ENCODE measurements around the gene RTL5. TPM values are rescaled to one million over a fixed set of nuclear protein-coding genes. Genes with fewer than 3 reads are reported as not detected.
"Not testable (repeated sequence)": the region's sequence is repeated elsewhere in the genome, so short reads cannot be mapped to it uniquely, and the experiment has no call there.

Gene RTL5
- under 1 TPM; 0.13 TPM for total RNA-seq

GRCh38 chrX:72131317-72132294, at the start of gene RTL5:
Gene RTL5, minus strand, starts transcription at chrX:72131915.
- no peak for DNase-seq
- Mint-ChIP-seq H3K4me3 (peak within 1 kb of the TSS; percentile 49), H3K36me3 (ENCODE audit: low read depth) (peaks cover 3% of the 10 kb centered on the region), H3K4me1 (peaks cover 8% of the 10 kb centered on the region), H3K27ac (no peak within 1 kb of the TSS), H3K27me3 (peaks cover 61% of the 10 kb centered on the region), H3K9me3 (no peaks in the 10 kb centered on the region)
- ChIA-PET CTCF (interaction anchor here (0.6 to 2.0 kb wide), 7 partner anchors 9 to 127 kb away, joined by 3 to 10 read pairs (median 3); partner anchors contain the start of gene PIN4), POLR2A (interaction anchor here (0.8 to 1.4 kb wide), 4 partner anchors 10 to 51 kb away, joined by 3 to 5 read pairs (median 4); partner anchors contain the start of gene PIN4)

- no peaks in the 10 kb centered on the region for H3K27me3 Mint-ChIP-seq
- no peak for DNase-seq
- H3K36me3 Mint-ChIP-seq (ENCODE audit: low read depth) = no peaks in the 10 kb centered on the region
- ChIA-PET POLR2A (interaction anchor here (1.1 to 2.2 kb wide), 9 partner anchors 9 to 188 kb away, joined by 3 to 17 read pairs (median 5); partner anchors contain the start of genes ERCC6L, RPS4X and RTL5), CTCF (interaction anchor here (1.0 to 2.6 kb wide), 4 partner anchors 75 to 163 kb away, joined by 3 to 9 read pairs (median 4); partner anchors contain the start of gene RPS4X)
- no peaks in the 10 kb centered on the region for H3K9me3 Mint-ChIP-seq
- no peak overlapping the region for H3K4me3 Mint-ChIP-seq
- peaks cover 15% of the 10 kb centered on the region for H3K4me1 Mint-ChIP-seq
- H3K27ac Mint-ChIP-seq = no peak overlapping the region
Observed at GRCh38 chrX:72180539-72180938, 48.8 kb upstream of the RTL5 start.

- DNase-seq = no peak
- no peaks in the 10 kb centered on the region for H3K9me3 Mint-ChIP-seq
- peaks cover 2% of the 10 kb centered on the region for H3K27me3 Mint-ChIP-seq
- ChIA-PET POLR2A (no interaction called here), CTCF (no interaction called here)
- H3K27ac Mint-ChIP-seq = no peak overlapping the region
- H3K4me3 Mint-ChIP-seq = no peak overlapping the region
- H3K4me1 Mint-ChIP-seq = peaks cover 11% of the 10 kb centered on the region
- H3K36me3 Mint-ChIP-seq (ENCODE audit: low read depth) = no peaks in the 10 kb centered on the region
Observed at GRCh38 chrX:72176981-72177380, 45.3 kb upstream of the RTL5 start.

- H3K27ac Mint-ChIP-seq; H3K9me3 Mint-ChIP-seq; CTCF ChIA-PET; H3K4me3 Mint-ChIP-seq; DNase-seq; POLR2A ChIA-PET; H3K27me3 Mint-ChIP-seq; H3K36me3 Mint-ChIP-seq (ENCODE audit: low read depth): not testable (repeated sequence)
- peaks cover 11% of the 10 kb centered on the region for H3K4me1 Mint-ChIP-seq
Observed at GRCh38 chrX:72176289-72176688, 44.6 kb upstream of the RTL5 start.

- H3K27ac Mint-ChIP-seq = peak overlapping the region; percentile 91
- peak; percentile 52 for DNase-seq
- peak overlapping the region; percentile 74 for H3K4me3 Mint-ChIP-seq
- H3K27me3 Mint-ChIP-seq = peaks cover 2% of the 10 kb centered on the region
- ChIA-PET CTCF (no interaction called here), POLR2A (interaction anchor here (1.0 kb wide), 1 partner anchor 12 kb away, joined by 8 read pairs; the partner anchor contains the start of gene PIN4)
- no peaks in the 10 kb centered on the region for H3K36me3 Mint-ChIP-seq (ENCODE audit: low read depth)
- H3K9me3 Mint-ChIP-seq = no peaks in the 10 kb centered on the region
- peaks cover 10% of the 10 kb centered on the region for H3K4me1 Mint-ChIP-seq
Observed at GRCh38 chrX:72169008-72169728, 37.5 kb upstream of the RTL5 start.

- no peak overlapping the region for H3K4me3 Mint-ChIP-seq
- H3K27ac Mint-ChIP-seq = no peak overlapping the region
- peaks cover 10% of the 10 kb centered on the region for H3K4me1 Mint-ChIP-seq
- CTCF ChIA-PET = no interaction called here
- no peaks in the 10 kb centered on the region for H3K36me3 Mint-ChIP-seq (ENCODE audit: low read depth)
- POLR2A ChIA-PET = no interaction called here
- H3K27me3 Mint-ChIP-seq = no peaks in the 10 kb centered on the region
- no peaks in the 10 kb centered on the region for H3K9me3 Mint-ChIP-seq
- no peak for DNase-seq
Observed at GRCh38 chrX:72165551-72165950, 33.8 kb upstream of the RTL5 start.

- no peaks in the 10 kb centered on the region for H3K9me3 Mint-ChIP-seq
- H3K4me1 Mint-ChIP-seq = no peaks in the 10 kb centered on the region
- POLR2A ChIA-PET = no interaction called here
- CTCF ChIA-PET = no interaction called here
- no peaks in the 10 kb centered on the region for H3K27me3 Mint-ChIP-seq
- no peak for DNase-seq
- no peak overlapping the region for H3K4me3 Mint-ChIP-seq
- H3K36me3 Mint-ChIP-seq (ENCODE audit: low read depth) = no peaks in the 10 kb centered on the region
- no peak overlapping the region for H3K27ac Mint-ChIP-seq
Observed at GRCh38 chrX:72159769-72160168, 28.1 kb upstream of the RTL5 start.

GRCh38 chrX:72158773-72159172, 27.1 kb upstream of the RTL5 start:
- no peaks in the 10 kb centered on the region for H3K27me3 Mint-ChIP-seq
- H3K9me3 Mint-ChIP-seq = no peaks in the 10 kb centered on the region
- no peaks in the 10 kb centered on the region for H3K4me1 Mint-ChIP-seq
- H3K27ac Mint-ChIP-seq = no peak overlapping the region
- POLR2A ChIA-PET = no interaction called here
- no peak for DNase-seq
- H3K36me3 Mint-ChIP-seq (ENCODE audit: low read depth) = no peaks in the 10 kb centered on the region
- H3K4me3 Mint-ChIP-seq = no peak overlapping the region
- CTCF ChIA-PET = no interaction called here

- POLR2A ChIA-PET = no interaction called here
- no peak overlapping the region for H3K4me3 Mint-ChIP-seq
Observed at GRCh38 chrX:72146527-72146926, 14.8 kb upstream of the RTL5 start.

GRCh38 chrX:72145181-72145580, 13.5 kb upstream of the RTL5 start:
- Mint-ChIP-seq H3K4me3 (no peak overlapping the region), H3K9me3 (no peaks in the 10 kb centered on the region), H3K36me3 (ENCODE audit: low read depth) (peaks cover 7% of the 10 kb centered on the region), H3K27ac (no peak overlapping the region), H3K27me3 (peaks cover 32% of the 10 kb centered on the region), H3K4me1 (peaks cover 38% of the 10 kb centered on the region)
- CTCF ChIA-PET = no interaction called here
- POLR2A ChIA-PET = interaction anchor here (0.6 to 0.7 kb wide), 2 partner anchors 41 to 93 kb away, joined by 3 to 4 read pairs; no protein-coding TSS in a partner anchor
- DNase-seq = no peak

More at GRCh38 chrX:72146527-72146926, 14.8 kb upstream of the RTL5 start:
- Mint-ChIP-seq H3K9me3 (no peaks in the 10 kb centered on the region), H3K36me3 (ENCODE audit: low read depth) (no peaks in the 10 kb centered on the region), H3K27me3 (peaks cover 30% of the 10 kb centered on the region), H3K27ac (no peak overlapping the region), H3K4me1 (peaks cover 26% of the 10 kb centered on the region)
- DNase-seq = no peak
- CTCF ChIA-PET = no interaction called here

- Mint-ChIP-seq H3K27me3 (peaks cover 34% of the 10 kb centered on the region), H3K36me3 (ENCODE audit: low read depth) (peaks cover 17% of the 10 kb centered on the region), H3K27ac (no peak overlapping the region), H3K4me3 (no peak overlapping the region), H3K4me1 (peaks cover 38% of the 10 kb centered on the region), H3K9me3 (no peaks in the 10 kb centered on the region)
- ChIA-PET CTCF (interaction anchor here (1.5 kb wide), 1 partner anchor 124 kb away, joined by 3 read pairs; no protein-coding TSS in a partner anchor), POLR2A (no interaction called here)
- no peak for DNase-seq
Observed at GRCh38 chrX:72143609-72143907, 11.8 kb upstream of the RTL5 start.

GRCh38 chrX:72142794-72143608, 11.3 kb upstream of the RTL5 start:
- CTCF ChIA-PET = interaction anchor here (1.5 kb wide), 1 partner anchor 124 kb away, joined by 3 read pairs; no protein-coding TSS in a partner anchor

More at GRCh38 chrX:72142794-72143608, 11.3 kb upstream of the RTL5 start:
- Mint-ChIP-seq H3K9me3 (no peaks in the 10 kb centered on the region), H3K27me3 (peaks cover 34% of the 10 kb centered on the region), H3K36me3 (ENCODE audit: low read depth) (peaks cover 17% of the 10 kb centered on the region), H3K4me1 (peaks cover 38% of the 10 kb centered on the region), H3K4me3 (no peak overlapping the region), H3K27ac (no peak overlapping the region)
- POLR2A ChIA-PET = interaction anchor here (0.8 kb wide), 1 partner anchor 11 kb away, joined by 3 read pairs; the partner anchor contains the start of gene RTL5
- no peak for DNase-seq
